Left kidney (tissue), 2 donors: Measurements from ENCODE around the gene GRAMD1B. TPM values are rescaled to one million over a fixed set of nuclear protein-coding genes. Genes with fewer than 3 reads are reported as not detected.

Source experiments
- DNase-seq: peaks from one replicate; pipeline ENCODE4 v3.0.0-alpha.2; 2013
- polyA plus RNA-seq: library from polyadenylated mRNA; unstranded; fragments of 120-200 nt; gene quantifications from one replicate; pipeline ENCODE4 v1.2.1, GENCODE V29; 2013; ENCODE audit not compliant: insufficient read length

The GRAMD1B gene
- polyA plus RNA-seq, 1 donor = 13.0 TPM

- no peak for DNase-seq
Observed at GRCh38 chr11:123408619-123409455, 21.2 kb upstream of the GRAMD1B start.

DNA sequence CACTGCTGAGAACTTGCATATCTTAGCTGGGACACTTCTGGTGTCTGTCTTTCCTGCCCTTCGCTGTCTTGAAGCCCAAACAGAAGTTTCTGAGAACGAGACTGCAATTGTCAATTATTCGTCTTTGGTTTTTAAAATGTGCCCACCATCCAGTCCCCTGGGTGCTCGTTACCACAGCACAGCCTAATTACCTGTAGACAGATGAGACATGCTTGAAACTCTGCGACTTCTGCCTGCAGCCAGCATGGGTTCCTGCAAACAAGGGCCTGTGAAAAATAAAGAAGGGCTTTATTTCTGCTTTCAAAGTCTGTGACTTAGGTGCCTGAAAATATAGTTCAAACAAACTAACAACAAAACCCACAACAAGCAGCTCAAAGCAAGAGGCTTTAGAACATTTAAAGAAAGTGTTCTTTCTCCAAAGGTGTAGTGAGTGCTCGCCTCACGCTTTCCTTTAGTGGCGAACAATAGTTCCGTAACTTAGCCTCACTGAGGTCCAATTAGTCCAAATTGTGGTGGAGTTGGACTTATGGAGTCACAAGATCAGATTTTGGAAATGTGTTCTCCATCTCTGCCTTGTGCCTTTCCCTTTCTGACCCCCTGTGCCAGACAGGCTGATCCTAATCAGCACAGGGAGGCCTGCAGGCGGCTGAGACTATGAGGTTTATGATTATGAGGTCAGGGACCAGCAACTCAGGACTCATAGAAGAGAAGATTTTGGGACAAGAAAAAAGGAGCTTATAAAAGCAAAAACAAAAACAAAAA, 20.4 kb upstream of the GRAMD1B start:
- no peak for DNase-seq

DNA sequence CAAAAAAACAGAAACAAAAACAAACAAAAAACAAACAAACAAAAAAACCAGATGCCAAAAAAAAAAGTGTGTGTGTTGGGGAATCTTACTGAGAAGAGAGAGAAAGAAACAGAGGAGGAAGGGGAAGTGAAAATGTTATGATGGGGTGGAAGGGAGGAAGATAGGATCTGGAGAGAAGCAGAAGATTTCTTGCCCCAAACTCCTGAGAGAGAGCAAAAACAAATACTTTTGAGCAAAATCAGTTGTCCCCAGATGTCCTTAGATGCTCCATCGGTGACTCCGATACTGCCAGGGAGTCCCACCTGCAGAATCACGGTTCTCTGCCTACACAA, 19.9 kb upstream of the GRAMD1B start:
- DNase-seq = no peak

GRCh38 chr11:123413636-123414035, 16.4 kb upstream of the GRAMD1B start:
- no peak for DNase-seq

DNA sequence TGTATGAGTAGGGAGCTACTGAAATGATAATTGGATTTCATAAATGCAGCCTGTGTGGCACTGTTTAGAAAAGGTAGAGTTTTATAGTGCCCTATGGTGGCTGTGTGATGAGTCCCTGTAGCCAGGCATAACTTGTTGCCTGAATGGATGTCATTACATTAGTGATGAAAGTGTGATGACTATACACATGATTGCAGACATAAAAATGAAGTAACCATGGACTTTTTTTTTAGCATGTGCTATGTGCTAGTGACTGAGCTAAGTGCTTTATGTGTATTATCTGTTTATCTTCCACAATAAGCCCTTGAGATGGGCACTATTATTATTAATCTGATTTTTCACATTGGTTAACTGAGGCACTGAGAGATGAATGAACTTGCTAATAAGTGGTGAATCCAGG, 13.5 kb upstream of the GRAMD1B start:
- DNase-seq = no peak

GRCh38 chr11:123418351-123419114, 11.5 kb upstream of the GRAMD1B start:
- DNase-seq = no peak

- no peak for DNase-seq
Observed at GRCh38 chr11:123419731-123420452, 10.2 kb upstream of the GRAMD1B start.

GRCh38 chr11:123421589-123421988, 8.5 kb upstream of the GRAMD1B start:
- no peak for DNase-seq

DNA sequence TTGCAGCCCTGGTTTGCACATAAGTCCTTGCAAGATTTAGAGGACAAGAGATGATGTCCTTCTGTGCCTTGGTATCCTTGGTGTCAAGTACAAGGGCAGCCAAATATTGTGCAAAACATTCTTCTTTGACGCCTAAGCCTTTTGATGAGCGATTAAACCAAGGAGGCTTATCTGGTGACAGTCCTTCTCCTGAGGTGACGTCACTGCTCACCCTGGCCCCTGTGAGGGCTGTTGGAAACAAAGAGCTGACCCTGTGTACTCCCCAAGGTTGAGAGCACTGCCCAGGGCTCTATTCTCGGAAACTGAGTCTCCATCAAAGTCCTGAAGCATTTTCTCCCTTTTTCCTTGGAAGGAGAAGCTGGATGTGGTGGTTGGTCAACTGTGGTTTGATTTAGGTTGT, 4.7 kb upstream of the GRAMD1B start:
- no peak for DNase-seq

DNA sequence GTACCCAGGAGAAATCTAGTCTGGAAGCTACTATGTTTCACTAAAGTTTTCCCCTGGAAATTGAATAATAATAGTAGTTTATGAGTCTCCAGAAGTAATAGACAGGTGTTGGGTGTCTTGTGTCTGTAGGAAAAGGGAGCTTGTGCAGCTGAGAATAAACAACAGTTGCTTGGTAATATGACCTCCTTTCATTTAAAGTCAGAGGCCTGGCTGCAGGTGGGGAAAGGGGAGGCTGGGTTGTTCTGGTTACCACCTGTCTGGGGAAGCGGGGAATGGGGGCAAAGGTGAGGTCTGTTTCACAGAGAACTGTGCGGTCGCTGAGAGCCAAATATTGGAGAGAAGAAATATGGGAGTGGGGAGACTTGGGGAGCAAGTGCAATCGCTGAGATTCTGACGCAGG, 3.3 kb upstream of the GRAMD1B start:
- no peak for DNase-seq

- no peak for DNase-seq
Observed at GRCh38 chr11:123427405-123427804, 2.7 kb upstream of the GRAMD1B start.

- no peak for DNase-seq
Observed at GRCh38 chr11:123428116-123428715, 1.9 kb upstream of the GRAMD1B start.

DNA sequence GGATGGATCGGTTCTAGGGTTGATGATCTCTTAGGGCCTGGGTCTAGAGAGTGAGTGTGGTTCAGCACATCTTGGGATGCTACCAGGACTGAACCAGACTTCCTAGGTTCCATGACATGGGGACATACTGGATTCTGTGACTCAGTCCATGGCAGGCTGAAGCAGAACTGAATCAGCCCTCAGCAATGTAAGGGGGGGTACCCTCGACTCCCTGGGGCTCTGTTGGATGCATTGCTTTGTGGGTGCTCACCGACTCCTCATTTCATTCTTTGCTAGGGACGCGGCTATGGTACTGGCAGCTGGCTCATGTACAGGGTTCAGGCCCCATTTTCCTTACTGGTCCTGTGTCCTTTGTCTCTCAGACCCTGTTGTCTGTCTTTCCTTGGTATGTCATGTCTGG, 733 bp upstream of the GRAMD1B start:
- no peak for DNase-seq

GRCh38 chr11:123430721-123431497, 840 bp downstream of the GRAMD1B start:
- DNase-seq = peak; percentile 58

GRCh38 chr11:123431619-123432018, 1.6 kb downstream of the GRAMD1B start:
- DNase-seq = no peak

DNA sequence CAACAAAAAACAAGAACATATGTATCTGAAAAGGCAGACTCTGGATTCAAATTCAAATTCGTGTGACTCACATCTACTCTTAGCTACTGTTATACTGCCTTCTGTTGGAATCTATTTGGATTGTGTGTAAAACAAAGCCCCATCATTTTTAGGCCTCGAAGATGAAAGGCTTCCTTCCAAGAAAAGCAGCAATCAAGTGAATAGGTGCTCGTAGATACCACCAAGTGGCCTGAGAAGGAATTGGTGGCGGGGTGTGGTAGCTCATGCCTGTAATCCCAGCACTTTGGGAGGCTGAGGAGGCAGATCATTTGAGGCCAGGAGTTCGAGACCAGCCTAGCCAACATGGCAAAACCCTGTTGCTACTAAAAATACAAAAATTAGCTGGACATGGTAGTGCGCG, 4.2 kb downstream of the GRAMD1B start:
- DNase-seq = no peak

GRCh38 chr11:123434911-123435310, 4.8 kb downstream of the GRAMD1B start:
- DNase-seq = no peak

DNA sequence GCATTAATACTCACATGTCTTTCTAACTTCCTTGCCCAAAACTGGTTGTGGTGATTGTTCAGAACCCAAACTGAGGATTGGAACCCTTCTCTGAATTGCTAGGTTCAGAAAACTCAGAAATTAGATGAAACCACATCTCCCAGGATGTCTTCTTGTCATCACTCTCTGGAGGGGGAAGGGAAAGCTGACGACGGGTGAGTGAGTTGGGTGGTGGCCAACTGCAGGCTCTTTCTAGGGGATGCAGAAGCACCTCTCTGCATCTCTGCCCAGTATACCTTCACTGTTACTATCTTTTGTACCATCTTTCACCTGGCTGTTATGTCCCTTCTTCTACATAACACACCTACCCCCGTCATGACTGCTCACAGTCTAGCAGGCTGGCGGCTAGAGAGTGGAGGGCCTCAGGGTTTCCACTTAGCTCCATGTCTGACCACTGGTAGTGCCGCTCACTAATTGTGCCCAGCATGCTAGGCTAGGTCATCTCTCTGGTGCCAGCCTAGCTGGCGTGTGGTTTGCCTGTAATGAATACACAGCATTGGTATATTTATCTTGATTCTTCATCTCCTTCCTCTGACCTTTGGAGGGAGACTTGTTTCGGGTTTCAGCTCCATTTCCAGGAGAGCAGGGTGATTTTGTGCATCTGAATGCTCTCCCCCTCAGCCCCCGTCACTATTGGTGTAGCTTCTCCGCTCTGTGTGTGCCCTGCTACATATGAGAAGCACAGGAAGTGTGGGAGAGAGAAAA, 7.3 kb downstream of the GRAMD1B start:
- peak; percentile 31 for DNase-seq

DNA sequence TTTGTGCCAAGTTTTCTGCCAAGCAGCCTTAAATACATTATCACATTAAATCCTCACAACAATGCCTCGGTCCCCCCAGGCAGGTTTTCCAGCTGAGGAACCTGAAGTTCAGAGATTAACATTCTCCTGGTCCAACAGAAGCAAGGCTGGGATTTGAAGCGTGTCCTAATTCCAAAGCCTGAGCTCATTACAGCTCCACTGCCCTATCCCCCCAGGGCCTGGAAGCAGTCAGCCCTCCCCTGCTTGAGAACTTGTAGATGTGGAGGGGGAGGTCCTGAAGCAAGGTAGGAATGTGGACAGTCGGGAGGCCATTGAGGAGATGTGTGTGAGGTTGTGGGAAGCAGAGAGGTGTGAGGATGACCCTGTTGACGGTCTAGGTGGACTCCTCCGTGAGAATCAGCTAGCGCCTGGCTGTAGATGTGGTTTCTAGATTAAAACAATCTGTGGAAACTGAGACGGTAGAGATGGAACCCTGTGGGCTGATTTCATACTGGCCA, 8.1 kb downstream of the GRAMD1B start:
- DNase-seq = peak; percentile 68

GRCh38 chr11:123439616-123440015, 9.5 kb downstream of the GRAMD1B start:
- DNase-seq = no peak
